ENCODE results near the gene DPH5. TPM values are rescaled to one million over a fixed set of nuclear protein-coding genes. Genes with fewer than 3 reads are reported as not detected.

The DPH5 gene
- polyA plus RNA-seq, 4 donors: 16.8 to 34.8 (median 24.1) TPM

GRCh38 chr1:100998426-100998825 is 27.2 kb downstream of the DPH5 start:
- no peak overlapping the region for H3K4me3 ChIP-seq (ENCODE audit: low read depth in 1 of 3, low read length in 3 of 3)
- H3K9me3 ChIP-seq (ENCODE audit: control insufficient read depth in 2 of 2, insufficient read depth in 1 of 2, low read depth in 1 of 2, low read length in 1 of 2): no peaks in the 10 kb centered on the region
- no peak for FAIRE-seq
- DNase-seq: no peak
- peaks cover 0 to 8% (median 4%) of the 10 kb centered on the region in 3 donors for H3K36me3 ChIP-seq (ENCODE audit: control insufficient read depth in 3 of 3, insufficient read depth in 2 of 3, low read depth in 1 of 3, low read length in 3 of 3)
- WGBS, 3 donors: 93 to 100% (median 100%) methylated on average over 1 of the region's 1 CpG
- H3K4me1 ChIP-seq (ENCODE audit: control insufficient read depth in 3 of 3, insufficient read depth in 2 of 3, low read depth in 1 of 3, low read length in 2 of 3): no peaks in the 10 kb centered on the region
- no peaks in the 10 kb centered on the region for H3K27me3 ChIP-seq (ENCODE audit: control insufficient read depth in 3 of 3, insufficient read depth in 3 of 3, low read length in 3 of 3)
- H3K27ac ChIP-seq (ENCODE audit: low read depth in 1 of 3, low read length in 2 of 3): no peak overlapping the region

GRCh38 chr1:100995198-100995988 is 30.2 kb downstream of the DPH5 start:
- H3K27ac ChIP-seq (ENCODE audit: low read depth in 1 of 3, low read length in 2 of 3): peak overlapping the region in 2 of 3 donors; percentile 21 to 26
- 56 to 85% (median 81%) methylated on average over 4 of the region's 4 CpGs for WGBS, 3 donors
- FAIRE-seq: no peak

GRCh38 chr1:100989306-100990077 is 36.1 kb downstream of the DPH5 start:
- H3K9me3 ChIP-seq (ENCODE audit: control insufficient read depth in 2 of 2, insufficient read depth in 1 of 2, low read depth in 1 of 2, low read length in 1 of 2): no peaks in the 10 kb centered on the region
- FAIRE-seq: no peak
- 74 to 84% (median 80%) methylated on average over 2 of the region's 2 CpGs for WGBS, 3 donors
- H3K4me1 ChIP-seq (ENCODE audit: control insufficient read depth in 3 of 3, insufficient read depth in 2 of 3, low read depth in 1 of 3, low read length in 2 of 3): no peaks in the 10 kb centered on the region
- DNase-seq: no peak
- peaks cover 2 to 6% (median 2%) of the 10 kb centered on the region in 3 donors for H3K36me3 ChIP-seq (ENCODE audit: control insufficient read depth in 3 of 3, insufficient read depth in 2 of 3, low read depth in 1 of 3, low read length in 3 of 3)
- no peak overlapping the region for H3K27ac ChIP-seq (ENCODE audit: low read depth in 1 of 3, low read length in 2 of 3)
- H3K4me3 ChIP-seq (ENCODE audit: low read depth in 1 of 3, low read length in 3 of 3): no peak overlapping the region
- no peaks in the 10 kb centered on the region for H3K27me3 ChIP-seq (ENCODE audit: control insufficient read depth in 3 of 3, insufficient read depth in 3 of 3, low read length in 3 of 3)

More at GRCh38 chr1:100995198-100995988, 30.2 kb downstream of the DPH5 start:
- Histone ChIP-seq H3K4me3 (ENCODE audit: low read depth in 1 of 3, low read length in 3 of 3) (no peak overlapping the region), H3K9me3 (ENCODE audit: control insufficient read depth in 2 of 2, insufficient read depth in 1 of 2, low read depth in 1 of 2, low read length in 1 of 2) (no peaks in the 10 kb centered on the region), H3K36me3 (ENCODE audit: control insufficient read depth in 3 of 3, insufficient read depth in 2 of 3, low read depth in 1 of 3, low read length in 3 of 3) (peaks cover 0 to 10% (median 1%) of the 10 kb centered on the region in 3 donors), H3K27me3 (ENCODE audit: control insufficient read depth in 3 of 3, insufficient read depth in 3 of 3, low read length in 3 of 3) (no peaks in the 10 kb centered on the region), H3K4me1 (ENCODE audit: control insufficient read depth in 3 of 3, insufficient read depth in 2 of 3, low read depth in 1 of 3, low read length in 2 of 3) (no peaks in the 10 kb centered on the region)
- no peak for DNase-seq

GRCh38 chr1:100988121-100988520 is 37.5 kb downstream of the DPH5 start:
- peak in 1 of 2 donors; percentile 11 for DNase-seq
- FAIRE-seq: no peak

GRCh38 chr1:100982793-100983192 is 42.8 kb downstream of the DPH5 start:
- FAIRE-seq (no peak), DNase-seq (no peak)
- Histone ChIP-seq H3K4me1 (ENCODE audit: control insufficient read depth in 3 of 3, insufficient read depth in 2 of 3, low read depth in 1 of 3, low read length in 2 of 3) (no peaks in the 10 kb centered on the region), H3K9me3 (ENCODE audit: control insufficient read depth in 2 of 2, insufficient read depth in 1 of 2, low read depth in 1 of 2, low read length in 1 of 2) (no peaks in the 10 kb centered on the region), H3K27me3 (ENCODE audit: control insufficient read depth in 3 of 3, insufficient read depth in 3 of 3, low read length in 3 of 3) (no peaks in the 10 kb centered on the region), H3K27ac (ENCODE audit: low read depth in 1 of 3, low read length in 2 of 3) (no peak overlapping the region), H3K4me3 (ENCODE audit: low read depth in 1 of 3, low read length in 3 of 3) (no peak overlapping the region), H3K36me3 (ENCODE audit: control insufficient read depth in 3 of 3, insufficient read depth in 2 of 3, low read depth in 1 of 3, low read length in 3 of 3) (peaks cover 0 to 8% (median under 1%) of the 10 kb centered on the region in 3 donors)
- WGBS, 3 donors: 86 to 95% (median 89%) methylated on average over 4 of the region's 4 CpGs

More at GRCh38 chr1:100988121-100988520, 37.5 kb downstream of the DPH5 start:
- H3K36me3 ChIP-seq (ENCODE audit: control insufficient read depth in 3 of 3, insufficient read depth in 2 of 3, low read depth in 1 of 3, low read length in 3 of 3): peaks cover 2 to 8% (median 6%) of the 10 kb centered on the region in 3 donors
- no peaks in the 10 kb centered on the region for H3K4me1 ChIP-seq (ENCODE audit: control insufficient read depth in 3 of 3, insufficient read depth in 2 of 3, low read depth in 1 of 3, low read length in 2 of 3)
- H3K27me3 ChIP-seq (ENCODE audit: control insufficient read depth in 3 of 3, insufficient read depth in 3 of 3, low read length in 3 of 3): no peaks in the 10 kb centered on the region
- H3K9me3 ChIP-seq (ENCODE audit: control insufficient read depth in 2 of 2, insufficient read depth in 1 of 2, low read depth in 1 of 2, low read length in 1 of 2): no peaks in the 10 kb centered on the region
- no peak overlapping the region for H3K27ac ChIP-seq (ENCODE audit: low read depth in 1 of 3, low read length in 2 of 3)
- 75 to 96% (median 80%) methylated on average over 3 of the region's 3 CpGs for WGBS, 3 donors
- no peak overlapping the region for H3K4me3 ChIP-seq (ENCODE audit: low read depth in 1 of 3, low read length in 3 of 3)

GRCh38 chr1:100979631-100980030 is 46.0 kb downstream of the DPH5 start:
- peaks cover 5 to 14% (median 7%) of the 10 kb centered on the region in 3 donors for H3K36me3 ChIP-seq (ENCODE audit: control insufficient read depth in 3 of 3, insufficient read depth in 2 of 3, low read depth in 1 of 3, low read length in 3 of 3)
- H3K4me3 ChIP-seq (ENCODE audit: low read depth in 1 of 3, low read length in 3 of 3): no peak overlapping the region
- H3K4me1 ChIP-seq (ENCODE audit: control insufficient read depth in 3 of 3, insufficient read depth in 2 of 3, low read depth in 1 of 3, low read length in 2 of 3): no peaks in the 10 kb centered on the region
- FAIRE-seq: no peak
- no peak overlapping the region for H3K27ac ChIP-seq (ENCODE audit: low read depth in 1 of 3, low read length in 2 of 3)
- no peak for DNase-seq
- no peaks in the 10 kb centered on the region for H3K27me3 ChIP-seq (ENCODE audit: control insufficient read depth in 3 of 3, insufficient read depth in 3 of 3, low read length in 3 of 3)
- 98 to 100% (median 100%) methylated on average over 2 of the region's 2 CpGs for WGBS, 3 donors
- no peaks in the 10 kb centered on the region for H3K9me3 ChIP-seq (ENCODE audit: control insufficient read depth in 2 of 2, insufficient read depth in 1 of 2, low read depth in 1 of 2, low read length in 1 of 2)

GRCh38 chr1:100976936-100977335 is 48.6 kb downstream of the DPH5 start:
- Histone ChIP-seq H3K27ac (ENCODE audit: low read depth in 1 of 3, low read length in 2 of 3) (no peak overlapping the region), H3K4me3 (ENCODE audit: low read depth in 1 of 3, low read length in 3 of 3) (no peak overlapping the region), H3K4me1 (ENCODE audit: control insufficient read depth in 3 of 3, insufficient read depth in 2 of 3, low read depth in 1 of 3, low read length in 2 of 3) (no peaks in the 10 kb centered on the region), H3K9me3 (ENCODE audit: control insufficient read depth in 2 of 2, insufficient read depth in 1 of 2, low read depth in 1 of 2, low read length in 1 of 2) (no peaks in the 10 kb centered on the region), H3K27me3 (ENCODE audit: control insufficient read depth in 3 of 3, insufficient read depth in 3 of 3, low read length in 3 of 3) (no peaks in the 10 kb centered on the region), H3K36me3 (ENCODE audit: control insufficient read depth in 3 of 3, insufficient read depth in 2 of 3, low read depth in 1 of 3, low read length in 3 of 3) (peaks cover 5 to 8% (median 7%) of the 10 kb centered on the region in 3 donors)
- no peak for DNase-seq
- WGBS, 3 donors: 82 to 97% (median 89%) methylated on average over 1 of the region's 1 CpG
- no peak for FAIRE-seq

- H3K4me1 ChIP-seq (ENCODE audit: control insufficient read depth in 3 of 3, insufficient read depth in 2 of 3, low read depth in 1 of 3, low read length in 2 of 3): no peaks in the 10 kb centered on the region
- DNase-seq (no peak), FAIRE-seq (no peak)
- H3K4me3 ChIP-seq (ENCODE audit: low read depth in 1 of 3, low read length in 3 of 3): no peak overlapping the region
- no peaks in the 10 kb centered on the region for H3K9me3 ChIP-seq (ENCODE audit: control insufficient read depth in 2 of 2, insufficient read depth in 1 of 2, low read depth in 1 of 2, low read length in 1 of 2)
- H3K27ac ChIP-seq (ENCODE audit: low read depth in 1 of 3, low read length in 2 of 3): no peak overlapping the region
- H3K27me3 ChIP-seq (ENCODE audit: control insufficient read depth in 3 of 3, insufficient read depth in 3 of 3, low read length in 3 of 3): no peaks in the 10 kb centered on the region
- WGBS, 3 donors: 65 to 90% (median 85%) methylated on average over 1 of the region's 1 CpG
- peaks cover 5 to 10% (median 6%) of the 10 kb centered on the region in 3 donors for H3K36me3 ChIP-seq (ENCODE audit: control insufficient read depth in 3 of 3, insufficient read depth in 2 of 3, low read depth in 1 of 3, low read length in 3 of 3)
These were observed 53.4 kb downstream of the DPH5 start for GRCh38 chr1:100972185-100972584.

All from small intestine (tissue), 7 donors.